ENCODE results near the gene OFD1.
"Not testable (repeated sequence)": the region's sequence is repeated elsewhere in the genome, so short reads cannot be mapped to it uniquely, and the experiment has no call there.

Gene OFD1

DNA sequence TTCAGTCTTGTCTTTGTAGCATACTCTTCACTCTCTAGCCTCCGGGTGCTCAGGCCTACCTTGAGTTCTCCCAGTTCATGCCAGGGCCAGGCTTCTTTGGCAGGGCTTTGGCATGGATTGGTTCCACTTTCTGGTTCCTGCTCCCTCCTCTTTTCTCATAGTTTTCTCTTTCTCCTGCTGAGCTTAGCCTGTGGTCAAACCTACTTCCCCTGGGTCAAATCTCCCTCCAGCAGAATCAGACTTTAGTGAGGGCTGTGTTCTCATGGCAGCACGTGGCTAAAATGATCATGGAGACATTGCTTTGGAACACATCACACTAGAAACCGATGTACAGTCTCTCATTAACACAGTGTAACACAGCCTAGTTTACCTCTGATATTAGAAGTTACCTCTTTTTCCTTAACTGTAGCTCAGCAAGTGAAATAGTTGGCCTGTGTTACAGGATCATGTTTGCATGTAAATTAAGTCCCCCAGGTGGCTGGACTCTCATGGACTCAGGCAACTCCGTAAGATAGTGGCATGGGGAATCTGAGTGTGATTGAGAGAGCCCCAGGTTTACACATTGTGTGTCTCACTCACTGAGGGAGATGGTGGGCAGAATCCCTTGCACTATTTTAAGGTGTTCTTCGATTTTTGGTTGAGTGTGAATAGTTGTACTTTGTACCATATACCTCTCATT lies 32.3 kb upstream of the OFD1 start:
- no peak for DNase-seq (ENCODE audit: low read depth in 2 of 2)

DNA sequence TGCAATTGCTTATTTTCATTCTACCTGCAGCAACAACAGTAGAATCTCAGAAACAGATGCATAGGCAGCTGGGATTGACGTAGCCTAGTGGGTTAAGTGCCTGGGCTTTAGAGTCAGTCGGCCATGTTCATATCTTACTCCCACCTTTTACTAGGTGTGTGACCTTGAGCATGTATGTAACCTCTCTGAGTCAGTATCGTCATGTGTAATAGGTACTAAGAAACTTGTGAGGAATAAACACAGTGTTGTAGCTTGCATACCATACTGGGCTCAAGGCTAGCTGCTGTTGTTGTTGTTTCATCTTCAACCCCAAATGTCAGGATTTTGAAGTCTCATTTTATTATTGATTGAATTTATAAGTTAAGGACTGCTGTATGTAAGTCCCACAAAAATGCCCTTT lies 31.4 kb upstream of the OFD1 start:
- DNase-seq (ENCODE audit: low read depth in 2 of 2), result no peak

DNA sequence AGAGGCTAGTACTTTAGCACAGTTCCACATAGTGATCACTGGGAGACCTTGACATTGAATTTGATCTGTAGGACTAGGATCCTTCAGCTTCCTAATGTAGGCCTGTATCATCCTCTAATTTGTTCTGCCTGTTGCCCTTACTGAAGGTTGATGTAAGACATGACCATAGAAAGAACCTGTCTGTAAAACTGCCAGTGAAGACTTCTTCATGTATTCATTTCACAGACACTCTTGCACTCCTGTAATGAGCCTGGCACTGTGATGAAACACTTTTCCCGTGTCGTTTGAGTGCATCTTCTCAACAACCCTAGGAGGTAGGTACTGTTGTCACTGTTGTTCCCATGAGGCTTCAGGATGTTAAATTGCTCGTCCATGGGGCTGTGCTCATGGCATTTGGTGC lies 31.0 kb upstream of the OFD1 start:
- DNase-seq (ENCODE audit: low read depth in 2 of 2), result no peak

DNA sequence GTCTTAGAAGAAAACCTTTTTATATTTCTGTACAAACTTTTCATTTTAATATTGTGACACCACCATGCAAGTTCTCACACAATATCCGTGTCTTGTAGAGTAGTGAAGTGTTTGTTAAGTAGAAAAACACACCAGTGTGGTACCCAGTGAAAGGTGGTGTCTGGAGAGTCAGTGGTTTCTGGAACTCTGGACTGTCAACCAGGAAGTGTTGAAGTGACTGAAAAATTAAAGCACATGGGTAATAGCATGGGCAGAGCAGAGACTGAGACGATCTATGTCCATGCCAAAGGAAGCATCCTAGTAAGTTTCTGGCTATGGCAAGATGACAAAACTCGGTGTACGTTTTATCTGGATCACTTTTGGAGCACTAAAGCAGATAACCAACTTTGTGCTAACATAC lies 23.4 kb upstream of the OFD1 start:
- no peak for DNase-seq (ENCODE audit: low read depth in 2 of 2)

DNA sequence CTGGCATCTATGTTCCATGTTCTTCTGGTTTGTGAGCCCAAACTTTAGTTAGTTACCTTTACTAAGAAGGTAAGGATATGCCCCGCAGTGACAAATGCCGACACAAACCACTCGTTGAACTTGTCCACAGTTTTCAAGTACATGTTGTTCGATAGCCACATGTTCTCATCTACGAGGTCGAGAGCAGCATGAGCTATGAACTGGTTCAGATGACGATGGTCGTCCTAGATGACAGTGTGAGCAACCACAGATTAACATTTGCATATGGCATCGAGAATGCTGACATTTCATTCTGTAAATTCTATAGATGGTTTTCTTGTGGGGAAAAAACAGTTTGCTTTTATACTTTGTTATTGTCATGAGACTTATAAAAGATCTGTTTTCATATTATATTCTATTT lies 18.1 kb upstream of the OFD1 start:
- DNase-seq (ENCODE audit: low read depth in 2 of 2), result no peak

DNA sequence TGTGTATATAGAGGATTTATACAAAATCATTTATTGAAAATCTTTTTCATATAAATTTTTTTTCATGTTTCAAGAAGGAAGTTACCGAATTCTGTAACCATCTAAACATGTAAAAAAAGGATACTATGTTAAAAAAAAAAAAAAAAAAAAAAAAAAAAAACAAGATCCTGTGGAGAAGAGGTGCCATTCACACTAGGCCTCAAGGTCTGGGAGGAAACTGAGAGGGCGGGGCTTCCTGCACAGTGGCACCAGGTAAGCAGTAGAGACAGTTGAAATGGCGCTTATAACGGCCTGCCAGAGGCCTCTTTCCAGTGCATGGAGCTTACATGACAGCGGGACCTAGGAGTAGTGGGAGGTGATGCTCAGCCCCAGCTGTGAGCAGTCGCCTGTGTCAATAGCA lies 17.6 kb upstream of the OFD1 start:
- no peak for DNase-seq (ENCODE audit: low read depth in 2 of 2)

DNA sequence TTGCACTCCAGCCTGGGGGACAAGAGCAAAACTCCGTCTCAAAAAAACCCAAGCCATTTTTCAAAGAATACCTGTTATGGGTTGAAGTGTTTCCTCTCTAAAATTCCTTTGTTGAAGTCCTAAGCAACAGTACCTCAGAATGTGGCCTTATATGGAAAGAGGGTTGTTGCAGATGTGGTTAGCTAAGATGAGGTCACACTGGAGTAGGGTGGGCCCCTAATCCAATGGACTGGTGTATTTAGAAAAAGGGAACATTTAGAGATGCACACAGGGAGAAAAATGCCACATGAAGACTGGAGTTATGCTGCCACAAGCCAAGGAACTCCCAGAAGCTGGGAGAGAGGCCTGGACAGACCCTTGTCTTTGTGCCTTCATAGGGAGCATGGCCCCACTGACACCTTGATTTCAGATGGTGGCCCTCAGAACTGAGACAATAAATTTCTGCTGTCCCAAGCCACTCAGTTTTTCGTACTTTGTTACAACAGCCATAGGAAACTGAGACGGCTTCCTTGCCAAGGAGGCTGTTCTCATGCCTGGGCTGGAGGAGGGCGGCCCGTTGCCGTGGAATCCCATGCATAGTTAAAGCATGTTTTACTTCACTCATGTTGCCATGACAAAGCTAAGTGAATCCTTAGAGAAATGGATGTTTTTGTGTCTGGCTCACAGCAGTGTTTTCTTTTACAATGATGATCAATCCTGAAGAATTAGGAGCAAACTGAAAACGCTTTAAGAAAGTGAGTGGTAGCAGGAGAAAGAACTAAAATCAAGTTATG lies 16.7 kb upstream of the OFD1 start:
- DNase-seq (ENCODE audit: low read depth in 2 of 2), result no peak

DNA sequence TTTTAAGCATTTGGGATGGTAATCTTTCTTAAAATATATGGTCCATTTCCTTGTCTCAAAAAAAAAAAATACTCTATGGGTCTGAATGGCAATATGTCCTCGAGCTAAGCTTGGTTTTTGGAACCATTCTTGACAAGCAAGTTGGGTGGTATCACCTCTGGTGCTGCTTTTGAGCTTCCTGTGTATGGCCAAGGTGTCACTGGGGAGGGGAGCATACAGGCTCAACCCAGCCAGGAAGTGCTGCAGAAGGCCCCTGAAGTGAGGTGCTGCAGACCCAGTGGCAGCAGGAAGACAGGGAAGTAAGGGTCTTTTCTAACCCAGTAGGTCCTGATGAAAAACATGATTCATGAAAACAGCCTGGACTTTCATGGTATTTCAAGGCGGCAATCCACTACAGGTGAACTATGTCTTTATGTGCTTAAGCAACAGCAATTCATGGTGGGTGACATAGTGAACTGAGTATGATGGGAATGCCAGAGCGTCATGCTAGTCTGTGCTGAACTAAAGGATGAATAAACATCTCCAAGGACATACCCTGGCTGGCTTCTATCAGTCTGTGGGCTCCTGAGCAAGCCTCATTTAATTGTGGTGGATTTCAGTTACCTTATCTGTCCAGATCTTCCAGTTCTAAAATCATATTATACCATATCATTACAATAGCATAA lies 15.2 kb upstream of the OFD1 start:
- DNase-seq (ENCODE audit: low read depth in 2 of 2), result no peak

DNA sequence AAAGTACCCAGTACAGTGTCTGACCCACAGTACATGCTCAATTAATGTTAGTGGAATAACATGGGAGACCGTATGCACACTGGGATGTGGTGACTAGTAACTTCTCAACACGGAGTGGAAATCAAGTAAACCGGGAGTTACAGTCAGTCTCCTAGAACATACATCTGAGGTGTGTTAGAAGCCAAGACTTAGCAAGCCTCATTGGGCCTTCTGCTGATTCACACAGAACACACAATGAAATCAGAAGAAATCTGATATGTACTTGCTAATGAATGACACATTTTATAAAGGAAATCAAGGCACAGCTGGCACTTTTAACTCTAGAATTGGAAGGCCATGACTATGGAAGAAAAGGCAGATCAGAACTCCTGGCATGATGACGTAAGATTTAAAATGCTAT lies 13.2 kb upstream of the OFD1 start:
- DNase-seq (ENCODE audit: low read depth in 2 of 2), result no peak

DNA sequence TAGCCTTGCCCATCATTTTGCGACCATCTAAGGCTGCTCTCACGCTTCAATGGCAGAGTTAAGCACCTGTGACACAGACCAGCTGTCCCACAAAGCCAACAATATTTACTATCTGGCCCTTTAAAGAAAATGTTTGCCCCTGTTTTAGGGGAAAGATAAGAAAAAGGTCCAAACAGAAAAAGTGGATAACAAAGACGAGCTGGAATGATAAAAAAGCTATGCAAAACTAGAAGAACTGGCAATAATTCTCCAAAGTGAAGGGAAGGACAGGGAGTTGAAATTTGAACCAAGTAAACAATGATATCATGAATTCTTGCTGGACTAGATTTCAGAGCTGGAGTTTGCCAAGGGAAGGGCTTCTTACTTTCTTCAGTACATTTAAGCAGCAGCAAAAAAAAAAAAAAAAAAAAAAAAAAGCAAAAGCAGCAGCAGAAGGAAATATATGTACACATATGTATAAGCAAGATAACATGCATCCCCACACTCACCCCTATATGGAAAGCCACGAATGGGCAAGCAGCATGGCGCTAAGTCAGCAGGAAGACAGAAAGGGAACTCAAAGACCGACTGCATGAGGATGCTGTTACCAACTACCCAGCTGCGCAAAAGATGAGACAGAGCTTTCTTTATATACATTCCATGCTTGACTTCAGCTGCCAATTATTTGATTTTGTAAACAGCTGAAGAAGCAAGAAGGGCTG lies 12.6 kb upstream of the OFD1 start:
- no peak for DNase-seq (ENCODE audit: low read depth in 2 of 2)

DNA sequence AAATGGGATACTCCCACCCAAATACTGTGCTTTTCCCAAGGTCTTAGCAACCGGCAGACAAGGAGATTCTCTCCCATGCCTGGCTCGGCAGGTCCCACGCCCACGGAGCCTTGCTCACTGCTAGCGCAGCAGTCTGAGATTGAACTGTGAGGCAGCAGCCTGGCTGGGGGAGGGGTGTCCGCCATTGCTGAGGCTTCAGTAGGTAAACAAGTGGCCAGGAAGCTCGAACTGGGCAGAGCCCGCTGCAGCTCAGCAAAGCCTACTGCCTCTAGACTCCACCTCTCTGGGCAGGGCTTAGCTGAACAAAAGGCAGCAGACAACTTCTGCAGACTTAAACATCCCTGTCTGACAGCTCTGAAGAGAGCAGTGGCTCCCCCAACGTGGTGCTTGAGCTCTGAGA lies 9.7 kb upstream of the OFD1 start:
- DNase-seq (ENCODE audit: low read depth in 2 of 2), result not testable (repeated sequence)

DNA sequence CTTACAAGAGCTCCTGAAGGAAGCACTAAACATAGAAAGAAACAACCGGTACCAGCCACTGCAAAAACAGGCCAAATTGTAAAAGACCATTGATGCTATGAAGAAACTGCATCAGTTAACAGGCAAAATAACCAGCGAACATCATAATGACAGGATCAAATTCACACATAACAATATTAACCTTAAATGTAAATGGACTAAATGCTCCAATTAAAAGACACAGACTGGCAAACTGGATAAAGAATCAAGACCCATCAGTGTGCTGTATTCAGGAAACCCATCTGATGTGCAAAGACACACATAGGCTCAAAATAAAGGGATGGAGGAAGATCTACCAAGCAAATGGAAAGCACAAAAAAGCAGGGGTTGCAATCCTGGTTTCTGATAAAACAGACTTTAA lies 8.0 kb upstream of the OFD1 start:
- DNase-seq (ENCODE audit: low read depth in 2 of 2), result not testable (repeated sequence)

DNA sequence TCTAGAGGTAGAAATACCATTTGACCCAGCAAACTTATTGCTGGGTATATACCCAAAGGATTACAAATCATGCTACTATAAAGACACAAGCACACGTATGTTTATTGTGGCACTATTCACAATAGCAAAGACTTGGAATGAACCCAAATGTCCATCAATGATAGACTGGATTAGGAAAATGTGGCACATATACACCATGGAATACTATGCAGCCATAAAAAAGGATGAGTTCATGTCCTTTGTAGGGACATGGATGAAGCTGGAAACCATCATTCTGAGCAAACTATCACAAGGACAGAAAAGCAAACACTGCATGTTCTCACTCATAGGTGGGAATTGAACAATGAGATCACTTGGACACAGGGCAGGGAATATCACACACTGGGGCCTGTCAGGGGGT lies 4.0 kb upstream of the OFD1 start:
- not testable (repeated sequence) for DNase-seq (ENCODE audit: low read depth in 2 of 2)

DNA sequence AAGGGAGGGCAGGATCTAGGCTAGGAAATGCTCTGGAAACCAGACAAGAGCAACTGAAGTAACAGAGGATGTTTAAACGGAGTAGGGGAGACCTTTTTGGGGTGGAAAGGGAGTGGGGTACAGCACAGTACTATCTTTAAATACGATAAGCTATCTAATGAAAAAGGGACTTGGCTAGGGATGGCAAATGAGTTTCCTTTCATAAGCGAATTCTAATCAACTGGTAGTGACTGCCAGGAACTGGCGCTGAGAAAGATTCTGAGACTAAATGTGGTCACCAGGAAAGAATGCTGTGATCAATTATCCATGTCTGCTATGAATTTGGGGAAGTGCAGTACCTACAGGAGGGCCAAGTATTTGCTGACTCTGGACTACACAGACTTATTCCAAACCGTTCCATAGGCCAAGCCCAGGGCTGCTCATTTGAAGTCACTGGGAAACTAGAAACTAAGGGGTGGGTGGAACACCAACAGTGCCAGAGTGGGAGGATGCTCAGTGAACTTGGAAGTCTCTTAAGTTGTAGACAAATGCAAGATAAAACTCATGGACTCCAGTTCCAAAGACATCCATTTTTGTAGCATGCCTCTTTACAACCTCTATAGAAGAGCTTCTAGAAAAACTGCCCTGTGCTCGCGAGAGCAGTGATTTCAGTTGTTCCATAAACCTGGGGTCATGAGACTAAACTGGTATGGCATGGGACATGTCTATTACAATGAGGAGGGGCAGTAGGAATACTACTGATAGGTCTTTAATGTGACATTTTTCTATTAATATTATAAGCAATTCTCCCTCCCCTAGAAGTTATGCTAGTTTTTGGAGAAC lies 2.1 kb upstream of the OFD1 start:
- no peak for DNase-seq (ENCODE audit: low read depth in 2 of 2)

DNA sequence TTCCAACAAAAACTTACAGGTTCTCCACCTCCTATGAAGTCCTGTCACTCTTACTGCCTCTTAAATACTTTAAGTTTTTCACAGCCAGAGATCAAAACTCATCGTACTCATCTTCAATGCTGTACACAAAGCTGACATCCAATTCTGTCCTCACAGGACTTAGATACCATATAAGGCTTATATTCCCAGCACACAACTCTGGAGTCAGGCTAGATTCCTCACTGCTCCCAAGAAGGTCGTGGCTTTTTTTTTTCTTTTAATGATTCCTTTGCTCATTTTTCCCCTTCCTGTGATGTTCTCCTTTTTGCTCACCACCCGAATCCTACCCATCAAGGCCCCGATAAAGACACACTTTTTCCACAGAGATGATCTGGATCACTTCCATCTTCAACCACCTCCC lies 1.0 kb upstream of the OFD1 start:
- no peak for DNase-seq (ENCODE audit: low read depth in 2 of 2)

DNA sequence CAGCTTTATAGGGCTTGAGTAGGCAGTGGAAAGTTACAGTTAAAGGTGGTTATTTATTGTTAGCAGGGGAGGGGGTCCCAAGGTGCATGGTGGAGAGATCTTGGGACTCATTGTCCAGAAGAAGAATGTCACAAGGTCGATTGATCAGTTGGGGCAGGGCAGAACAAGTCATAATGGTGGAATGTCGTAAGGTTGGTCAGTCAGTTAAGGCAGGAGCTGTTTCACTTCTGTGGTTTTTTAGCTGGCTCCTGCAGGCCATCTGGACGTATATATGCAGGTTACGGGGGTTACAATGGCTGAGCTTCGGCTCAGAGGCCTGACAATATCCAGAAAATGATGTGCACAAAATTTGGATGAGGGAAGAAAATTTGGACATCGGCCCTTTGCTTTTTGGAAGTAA lies 7.1 kb downstream of the OFD1 start:
- DNase-seq (ENCODE audit: low read depth in 2 of 2), result no peak

DNA sequence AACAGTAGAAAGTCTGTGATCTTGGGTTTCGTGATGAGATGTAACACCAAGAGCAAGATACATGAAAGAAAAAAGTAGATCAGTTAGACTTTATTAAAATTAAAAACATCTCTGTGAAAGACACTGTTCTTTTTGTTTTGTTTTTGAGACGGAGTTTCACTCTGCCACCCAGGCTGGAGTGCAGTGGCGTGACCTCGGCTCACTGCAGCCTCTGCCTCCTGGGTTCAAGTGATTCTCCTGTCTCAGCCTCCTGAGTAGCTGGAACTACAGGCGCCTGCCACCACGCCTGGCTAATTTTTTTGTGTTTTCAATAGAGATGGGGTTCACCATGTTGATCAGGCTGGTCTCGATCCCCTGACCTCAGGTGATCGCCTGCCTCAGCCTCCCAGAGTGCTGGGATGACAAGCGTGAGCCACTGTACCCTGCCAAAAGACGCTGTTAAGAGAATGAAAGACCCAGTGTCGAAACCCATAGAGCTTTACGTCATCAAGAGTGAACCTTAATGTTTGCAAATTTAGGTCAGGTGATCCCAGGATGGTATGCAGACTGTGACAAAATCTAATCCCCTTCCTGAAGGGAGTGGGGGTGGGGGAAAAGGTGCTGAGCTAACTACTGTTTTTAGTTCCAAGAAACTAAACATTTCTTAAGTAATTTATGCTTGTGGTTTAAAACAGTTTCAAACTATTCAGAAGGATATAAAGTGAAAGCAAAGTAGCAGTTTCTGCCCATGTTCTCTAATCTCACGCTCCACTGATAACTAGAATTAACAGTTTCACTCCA lies 8.0 kb downstream of the OFD1 start:
- no peak for DNase-seq (ENCODE audit: low read depth in 2 of 2)

DNA sequence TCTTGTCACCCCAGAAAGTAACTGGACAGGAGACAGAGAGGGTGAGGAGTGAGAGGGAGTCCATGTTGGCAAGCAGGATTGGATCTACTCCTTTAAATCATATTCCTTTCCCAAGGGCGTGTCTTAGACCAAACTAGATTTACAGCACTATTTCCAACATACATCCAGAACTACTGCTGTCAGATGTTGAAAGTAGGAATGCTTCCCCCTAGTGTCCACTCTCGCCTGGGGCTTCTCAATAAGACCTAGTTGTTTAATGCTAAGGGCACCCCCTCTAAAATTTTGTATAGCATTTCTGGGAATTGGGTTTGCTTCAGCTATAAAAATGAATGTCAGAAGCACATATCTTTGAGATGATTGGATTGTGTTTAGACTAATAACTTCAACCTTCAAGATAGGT lies 13.3 kb downstream of the OFD1 start:
- DNase-seq (ENCODE audit: low read depth in 2 of 2), result no peak

DNA sequence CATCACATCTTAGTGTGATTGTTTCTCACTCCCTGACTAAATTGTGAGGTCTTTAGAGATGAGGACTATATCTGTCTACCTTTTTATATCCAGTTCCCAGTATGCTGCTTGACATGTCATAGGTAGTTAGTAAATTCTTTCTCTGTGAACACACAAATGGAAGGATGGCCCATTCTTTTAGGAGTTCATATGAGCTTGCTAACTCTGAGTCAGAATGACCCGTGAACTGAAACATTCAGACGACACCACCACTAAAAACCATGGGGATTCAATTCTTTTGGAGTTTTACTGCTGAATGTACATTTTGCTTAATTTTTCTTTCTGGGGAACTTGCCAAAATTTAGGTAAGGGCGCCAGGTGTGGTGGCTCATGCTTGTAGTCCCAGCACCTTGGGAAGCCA lies 13.9 kb downstream of the OFD1 start:
- no peak for DNase-seq (ENCODE audit: low read depth in 2 of 2)

DNA sequence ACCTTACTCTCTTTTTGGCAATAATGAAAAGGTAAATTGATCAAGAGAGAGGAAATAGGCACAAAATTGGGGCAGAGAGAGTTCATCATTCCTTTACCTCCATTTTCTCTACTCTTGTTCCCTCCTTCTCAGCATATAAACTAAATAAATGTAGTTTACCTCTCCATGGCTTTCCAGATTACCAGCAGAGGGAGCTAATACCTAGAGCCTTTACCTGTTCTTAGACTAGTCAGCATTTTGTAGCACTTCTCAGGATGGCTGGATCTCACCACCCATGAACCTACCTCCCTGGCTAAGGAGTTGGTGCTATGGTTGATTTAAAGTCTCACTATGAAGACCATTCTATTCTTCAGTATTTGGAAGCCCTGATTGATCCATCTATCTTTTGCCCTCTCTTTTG lies 15.7 kb downstream of the OFD1 start:
- DNase-seq (ENCODE audit: low read depth in 2 of 2), result no peak

DNA sequence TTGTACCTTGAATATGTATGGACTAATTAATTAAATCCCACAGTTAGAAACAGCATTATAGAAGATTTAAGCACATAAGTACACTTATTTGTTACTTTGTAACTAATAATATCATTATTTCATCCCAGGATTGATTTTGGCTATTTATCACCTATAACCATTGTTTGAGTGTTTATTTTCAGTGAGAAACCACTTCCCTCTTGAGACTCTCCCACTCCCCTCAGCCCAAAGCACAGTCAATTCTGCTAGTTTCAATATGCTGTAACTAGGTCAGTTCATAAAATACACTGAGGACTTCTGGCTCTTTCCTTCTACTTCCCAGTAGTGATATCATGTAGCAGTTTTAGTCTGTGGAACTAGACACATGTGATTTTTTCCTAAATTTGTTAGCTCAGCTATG lies 16.3 kb downstream of the OFD1 start:
- no peak for DNase-seq (ENCODE audit: low read depth in 2 of 2)
